GM21737 (cell line): ENCODE data around the gene CYTIP.
"Not testable (repeated sequence)": the region's sequence is repeated elsewhere in the genome, so short reads cannot be mapped to it uniquely, and the experiment has no call there.

Experiments used
- ATAC-seq: cut with Tn5 transposase; IDR thresholded peaks from one replicate; pipeline ENCODE4 v1.9.1; 2021; ENCODE audit warnings: mild to moderate bottlenecking, moderate library complexity; ENCODE audit not compliant: unreplicated experiment

Gene CYTIP

DNA sequence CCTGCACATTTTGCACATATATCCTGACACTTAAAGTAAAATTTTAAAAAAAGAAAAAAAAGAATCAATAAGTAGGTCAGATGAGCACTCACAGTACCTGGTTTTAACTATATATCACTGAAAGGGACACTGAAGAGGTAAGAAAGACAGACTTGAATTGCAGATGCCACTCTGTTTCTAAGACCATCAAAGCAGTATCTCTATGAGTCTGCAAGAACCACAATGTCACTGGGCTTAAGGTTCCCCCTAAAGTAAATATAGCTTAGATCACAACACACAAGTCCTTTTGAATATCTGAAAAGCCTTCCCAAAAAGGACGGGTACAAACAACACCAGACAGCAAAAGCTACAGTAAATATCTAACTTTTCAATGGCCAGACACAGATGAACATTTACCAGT lies 57.6 kb downstream of the CYTIP start:
- ATAC-seq: no peak

DNA sequence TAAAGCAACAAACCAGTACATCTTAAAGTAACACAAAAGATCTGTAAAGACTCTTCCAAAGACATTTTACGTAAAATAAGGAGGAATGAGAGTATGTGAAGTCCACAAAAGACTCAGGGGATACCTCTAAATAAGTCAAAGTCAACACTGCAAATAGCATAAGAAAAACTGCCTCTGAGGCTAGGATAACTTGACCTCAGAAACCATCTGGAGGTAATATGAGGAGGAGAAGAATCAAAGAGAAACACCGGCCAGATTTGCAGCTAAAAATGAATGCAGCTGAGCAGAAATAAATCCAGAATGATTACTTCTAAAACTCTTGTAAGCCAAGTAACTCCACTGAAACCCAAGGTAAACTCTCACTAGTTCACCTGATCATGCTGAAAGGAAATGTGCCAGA lies 66.0 kb downstream of the CYTIP start:
- no peak for ATAC-seq

DNA sequence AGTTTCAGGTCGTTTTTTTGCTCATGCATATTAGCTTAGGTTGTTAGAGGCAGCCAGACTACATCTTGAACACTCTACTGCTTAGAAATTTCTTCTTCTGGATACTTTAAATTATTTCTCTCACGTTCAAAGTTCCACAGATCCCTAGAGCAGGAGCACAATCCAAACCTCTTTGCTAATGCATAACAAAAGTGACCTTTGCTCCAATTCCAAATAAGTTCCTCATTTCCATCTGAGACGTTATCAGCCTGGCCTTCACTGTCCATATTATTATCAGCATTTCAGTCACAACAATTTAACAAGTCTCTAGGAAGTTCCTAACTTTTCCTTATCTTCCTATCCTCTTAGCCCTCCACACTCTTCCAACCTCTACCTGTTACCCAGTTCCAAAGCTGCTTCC lies 67.8 kb downstream of the CYTIP start:
- ATAC-seq: no peak

DNA sequence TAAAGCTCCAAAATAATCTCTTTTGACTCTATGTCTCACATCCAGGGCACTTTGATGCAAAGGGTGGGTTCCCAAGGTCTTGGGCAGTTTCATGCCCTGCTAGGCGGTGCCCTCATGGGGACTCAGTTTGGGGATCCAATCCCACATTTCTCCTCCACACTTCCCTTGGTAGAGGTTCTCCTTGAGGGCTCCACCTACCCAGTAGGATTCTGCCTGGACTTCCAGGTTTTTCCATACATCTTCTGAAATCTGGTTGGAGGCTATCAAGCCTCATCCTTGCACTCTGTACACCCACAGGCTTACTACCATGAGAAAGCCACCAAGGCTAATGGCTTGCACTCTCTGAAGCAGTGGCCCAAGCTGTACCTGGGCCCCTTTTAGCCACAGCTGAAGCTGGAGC lies 68.5 kb downstream of the CYTIP start:
- no peak for ATAC-seq

GRCh38 chr2:157368508-157368907 lies 75.4 kb downstream of the CYTIP start:
- not testable (repeated sequence) for ATAC-seq

GRCh38 chr2:157367704-157368103 lies 76.2 kb downstream of the CYTIP start:
- no peak for ATAC-seq
